Adrenal gland (tissue), 12 donors: Measurements from ENCODE around the gene FBXO30. TPM values are rescaled to one million over a fixed set of nuclear protein-coding genes. Genes with fewer than 3 reads are reported as not detected.

ENCODE experiments used
- DNase-seq, 7 donors: peaks; one replicate each; pipeline ENCODE4 v3.0.0-alpha.2; 2019 to 2020
- H3K27ac ChIP-seq, 5 donors: fragments of 200-600 bp; sonication (generic) in 4 of 5; 1 replicate in 3 of 5; 2 replicates in 2 of 5; pipeline versions ENCODE4 v1.5.1 to v1.8.0; 2016 to 2020; ENCODE audit warnings: mild to moderate bottlenecking in 1 of 5
- H3K27me3 ChIP-seq: fragments of 200-600 bp; 2 replicates; pipeline ENCODE4 v1.8.0; 2021
- H3K36me3 ChIP-seq, 2 donors: fragments of 200-600 bp; replicated peaks in 1 of 2; 1 replicate in 1 of 2; 2 replicates in 1 of 2; pipeline versions ENCODE4 v1.5.1 to v1.8.0; 2018 to 2022
- H3K4me1 ChIP-seq, 2 donors: fragments of 200-600 bp; replicated peaks in 1 of 2; 1 replicate in 1 of 2; 2 replicates in 1 of 2; pipeline versions ENCODE4 v1.5.1 to v1.8.0; 2018 to 2021
- H3K4me3 ChIP-seq, 4 donors: fragments of 200-600 bp; sonication (generic) in 3 of 4; one replicate each; pipeline ENCODE4 v1.5.1; 2016 to 2018
- H3K9me3 ChIP-seq, 3 donors: fragments of 200-600 bp; sonication (generic) in 1 of 3; replicated peaks in 1 of 3; 1 replicate in 2 of 3; 2 replicates in 1 of 3; pipeline versions ENCODE4 v1.5.1 to v1.8.0; 2016 to 2021
- CTCF ChIP-seq, 6 experiments: fragments of 450-650 bp in 4 of 6; fragments of 200-600 bp in 2 of 6; sonication (generic) in 1 of 6; IDR thresholded peaks; 1 replicate in 5 of 6; 2 replicates in 1 of 6; pipeline versions ENCODE4 v1.5.1 to v1.8.0; 2016 to 2021; ENCODE audit warnings: antibody characterized with exemption in 6 of 6, mild to moderate bottlenecking in 2 of 6, moderate library complexity in 1 of 6
- POLR2A ChIP-seq, 2 donors: fragments of 450-650 bp; IDR thresholded peaks; one replicate each; pipeline ENCODE4 v1.6.1; 2017; ENCODE audit warnings: antibody characterized with exemption in 2 of 2, mild to moderate bottlenecking in 2 of 2, moderate library complexity in 1 of 2
- WGBS, 4 donors: extraction: QIAGEN DNeasy Blood & Tissue Kit in 2 of 4; methylation state at CpG; one replicate each; pipeline versions ENCODE4 v1.1.5 to v1.1.7; 2013 to 2017; 5-methylcytosine and 5-hydroxymethylcytosine counted together
- intact Hi-C, 2 donors: fragments of 100-400 bp; cut with DNase I; formaldehyde crosslinking; loops; one replicate each; pipeline versions ENCODE4 v1.14.1 to v1.15.0; 2022 to 2023
- polyA plus RNA-seq, 3 donors: library from polyadenylated mRNA; stranded (reverse); fragments of 200-250 nt in 2 of 3; fragments of 350-450 nt in 1 of 3; fragmentation: Illumina TruSeq in 1 of 3; extraction: RNeasy Lipid Tissue Mini Kit (QIAGEN cat#74804) in 1 of 3; gene quantifications; one replicate each; pipeline ENCODE4 v1.2.3, GENCODE V29; 2013 to 2014
- total RNA-seq, 9 donors: library from RNA; depleted of rRNA in 4 of 9; stranded (reverse); fragments of >200 nt in 4 of 9; fragments of 120-200 nt in 1 of 9; fragmentation: NEBNext Ultra II Directional in 1 of 9; extraction: Animal tissue kit (Norgen Biotek cat#: 25700) in 1 of 9; gene quantifications; one replicate each; pipeline versions ENCODE4 v1.1.0 to v1.2.4, GENCODE V29; 2013 to 2023
- donor health status: healthy with polysubstance abuse.
- donor health status: Bipolar disorder and iron deficiency.
- donor health status: DM: yes; HTN: yes; CAD: no.
- donor health status: DM: no; HTN: no; CAD: no.
- donor health status: DM: no; HTN: no; CAD: no.
- donor health status: DM: yes; HTN: yes; CAD: no.

The FBXO30 gene
- total and polyA plus RNA-seq, 12 donors = 3.8 to 13.1 (median 8.3) TPM

- no peaks in the 10 kb centered on the region for H3K4me1 ChIP-seq
- H3K27ac ChIP-seq = no peak overlapping the region
- TF ChIP-seq POLR2A (IDR thresholded peaks at IDR 0.05) (no peak), CTCF (IDR thresholded peaks at IDR 0.05) (no peak)
- H3K27me3 ChIP-seq = no peaks in the 10 kb centered on the region
- no peak for DNase-seq
- no peaks in the 10 kb centered on the region for H3K36me3 ChIP-seq
- peaks cover 0 to 5% (median 0%) of the 10 kb centered on the region in 3 donors for H3K9me3 ChIP-seq
- no peak overlapping the region for H3K4me3 ChIP-seq
- 92 to 100% (median 99%) methylated on average over 1 of the region's 1 CpG for WGBS, 4 donors
- intact Hi-C loops = no loop called here
Observed at GRCh38 chr6:145860562-145860961, 46.0 kb upstream of the FBXO30 start.

GRCh38 chr6:145850671-145851070, 36.1 kb upstream of the FBXO30 start:
- DNase-seq = no peak
- H3K4me1 ChIP-seq = peaks cover 0 to 5% of the 10 kb centered on the region in 2 donors
- H3K27me3 ChIP-seq = no peaks in the 10 kb centered on the region
- intact Hi-C loops = no loop called here
- WGBS, 4 donors = 68 to 86% (median 82%) methylated on average over 2 of the region's 2 CpGs
- no peaks in the 10 kb centered on the region for H3K36me3 ChIP-seq
- H3K9me3 ChIP-seq = no peaks in the 10 kb centered on the region
- H3K27ac ChIP-seq = no peak overlapping the region
- H3K4me3 ChIP-seq = no peak overlapping the region
- no peak for TF ChIP-seq CTCF (IDR thresholded peaks at IDR 0.05)
- no peak for TF ChIP-seq POLR2A (IDR thresholded peaks at IDR 0.05)

GRCh38 chr6:145848541-145848940, 33.9 kb upstream of the FBXO30 start:
- WGBS, 4 donors = 71 to 90% (median 84%) methylated on average over 2 of the region's 2 CpGs
- Histone ChIP-seq H3K27ac (no peak overlapping the region), H3K36me3 (no peaks in the 10 kb centered on the region), H3K27me3 (no peaks in the 10 kb centered on the region), H3K4me3 (no peak overlapping the region), H3K9me3 (no peaks in the 10 kb centered on the region), H3K4me1 (peaks cover 0 to 5% of the 10 kb centered on the region in 2 donors)
- TF ChIP-seq POLR2A (IDR thresholded peaks at IDR 0.05) (no peak), CTCF (IDR thresholded peaks at IDR 0.05) (no peak)
- intact Hi-C loops = no loop called here
- DNase-seq = no peak

DNA sequence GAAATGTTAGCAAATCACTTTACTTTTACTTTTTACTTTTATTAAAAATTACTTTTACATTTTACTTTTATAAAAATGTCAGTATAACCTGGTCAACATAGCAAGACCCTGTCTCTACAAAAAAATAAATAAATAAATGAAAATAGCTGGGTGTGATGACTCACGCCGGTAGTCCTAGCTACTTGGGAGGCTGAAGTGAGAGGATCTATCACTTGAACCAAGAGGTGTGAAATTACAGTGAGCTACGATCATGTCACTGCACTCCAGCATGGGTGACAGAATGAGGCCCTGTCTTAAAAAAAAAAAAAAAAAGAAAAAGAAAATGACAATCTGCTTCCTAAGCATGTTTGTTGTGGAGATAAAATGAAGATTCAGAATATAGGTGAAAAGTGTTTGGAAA, 31.0 kb upstream of the FBXO30 start:
- Histone ChIP-seq H3K4me3 (no peak overlapping the region), H3K4me1 (peaks cover 0 to 3% of the 10 kb centered on the region in 2 donors), H3K36me3 (no peaks in the 10 kb centered on the region), H3K27me3 (no peaks in the 10 kb centered on the region), H3K27ac (no peak overlapping the region), H3K9me3 (no peaks in the 10 kb centered on the region)
- TF ChIP-seq CTCF (IDR thresholded peaks at IDR 0.05) = no peak
- TF ChIP-seq POLR2A (IDR thresholded peaks at IDR 0.05) = no peak
- intact Hi-C loops = no loop called here
- DNase-seq = no peak
- WGBS, 4 donors = 93 to 99% (median 95%) methylated on average over 3 of the region's 3 CpGs
